ENCODE data around the gene TAC4.

GRCh38 chr17:49848739-49849138, 870 bp upstream of the TAC4 start:
- TF ChIP-seq CTCF (IDR thresholded peaks at IDR 0.05 in 8 of 11, conservative IDR thresholded peaks at IDR 0.05 in 3 of 11) (no peak), POLR2AphosphoS5 (IDR thresholded peaks at IDR 0.05) (no peak), POLR2A (IDR thresholded peaks at IDR 0.05) (no peak)
